NCI-H510A (cell line): ENCODE measurements around the gene MAP10.

Experiments
- DNase-seq: peaks from one replicate; lab custom pipeline; 2025; lab: John Stamatoyannopoulos, UW

Gene MAP10

GRCh38 chr1:232854798-232855159, 49.6 kb downstream of the MAP10 start:
- no peak for DNase-seq

GRCh38 chr1:232856541-232856940, 51.3 kb downstream of the MAP10 start:
- no peak for DNase-seq
